GM10248 (cell line): ENCODE results near the gene STK32C.
A peak's percentile ranks its signal among the peaks of the same experiment; 100 is the strongest.
"Not testable (repeated sequence)": the region's sequence is repeated elsewhere in the genome, so short reads cannot be mapped to it uniquely, and the experiment has no call there.

Experiments used
- CTCF ChIA-PET: fragments of 300-600 bp; sonication (Branson Sonifier 250); formaldehyde crosslinking; extraction: SDS; loops from one replicate; lab custom pipeline; 2021; ENCODE audit warnings: antibody characterized with exemption; lab: Yijun Ruan, JAX
- POLR2A ChIA-PET: fragments of 350-650 bp; sonication (Branson Sonifier 250); formaldehyde crosslinking; extraction: SDS; loops from one replicate; lab custom pipeline; 2020; ENCODE audit warnings: antibody characterized with exemption; lab: Yijun Ruan, JAX
- DNase-seq: peaks from one replicate; pipeline ENCODE4 v3.0.0; 2012; ENCODE audit errors: extremely low spot score
- TF ChIP-seq, protein P1 (sequence below): IDR thresholded peaks from 2 replicates; pipeline ENCODE4 v1.5.1; 2012; ENCODE audit warnings: mild to moderate bottlenecking, low read depth; ENCODE audit errors: extremely low read depth, missing control alignments, control extremely low read depth

The STK32C gene

GRCh38 chr10:132163278-132163765 lies 144.4 kb downstream of the STK32C start:
- TF ChIP-seq, protein P1, sequence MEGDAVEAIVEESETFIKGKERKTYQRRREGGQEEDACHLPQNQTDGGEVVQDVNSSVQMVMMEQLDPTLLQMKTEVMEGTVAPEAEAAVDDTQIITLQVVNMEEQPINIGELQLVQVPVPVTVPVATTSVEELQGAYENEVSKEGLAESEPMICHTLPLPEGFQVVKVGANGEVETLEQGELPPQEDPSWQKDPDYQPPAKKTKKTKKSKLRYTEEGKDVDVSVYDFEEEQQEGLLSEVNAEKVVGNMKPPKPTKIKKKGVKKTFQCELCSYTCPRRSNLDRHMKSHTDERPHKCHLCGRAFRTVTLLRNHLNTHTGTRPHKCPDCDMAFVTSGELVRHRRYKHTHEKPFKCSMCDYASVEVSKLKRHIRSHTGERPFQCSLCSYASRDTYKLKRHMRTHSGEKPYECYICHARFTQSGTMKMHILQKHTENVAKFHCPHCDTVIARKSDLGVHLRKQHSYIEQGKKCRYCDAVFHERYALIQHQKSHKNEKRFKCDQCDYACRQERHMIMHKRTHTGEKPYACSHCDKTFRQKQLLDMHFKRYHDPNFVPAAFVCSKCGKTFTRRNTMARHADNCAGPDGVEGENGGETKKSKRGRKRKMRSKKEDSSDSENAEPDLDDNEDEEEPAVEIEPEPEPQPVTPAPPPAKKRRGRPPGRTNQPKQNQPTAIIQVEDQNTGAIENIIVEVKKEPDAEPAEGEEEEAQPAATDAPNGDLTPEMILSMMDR: no peak
- ChIA-PET CTCF (interaction anchor here (3.4 kb wide), 1 partner anchor 21 kb away, joined by 11 read pairs; no protein-coding TSS in a partner anchor), POLR2A (no interaction called here)
- peak; percentile 46 for DNase-seq

DNA sequence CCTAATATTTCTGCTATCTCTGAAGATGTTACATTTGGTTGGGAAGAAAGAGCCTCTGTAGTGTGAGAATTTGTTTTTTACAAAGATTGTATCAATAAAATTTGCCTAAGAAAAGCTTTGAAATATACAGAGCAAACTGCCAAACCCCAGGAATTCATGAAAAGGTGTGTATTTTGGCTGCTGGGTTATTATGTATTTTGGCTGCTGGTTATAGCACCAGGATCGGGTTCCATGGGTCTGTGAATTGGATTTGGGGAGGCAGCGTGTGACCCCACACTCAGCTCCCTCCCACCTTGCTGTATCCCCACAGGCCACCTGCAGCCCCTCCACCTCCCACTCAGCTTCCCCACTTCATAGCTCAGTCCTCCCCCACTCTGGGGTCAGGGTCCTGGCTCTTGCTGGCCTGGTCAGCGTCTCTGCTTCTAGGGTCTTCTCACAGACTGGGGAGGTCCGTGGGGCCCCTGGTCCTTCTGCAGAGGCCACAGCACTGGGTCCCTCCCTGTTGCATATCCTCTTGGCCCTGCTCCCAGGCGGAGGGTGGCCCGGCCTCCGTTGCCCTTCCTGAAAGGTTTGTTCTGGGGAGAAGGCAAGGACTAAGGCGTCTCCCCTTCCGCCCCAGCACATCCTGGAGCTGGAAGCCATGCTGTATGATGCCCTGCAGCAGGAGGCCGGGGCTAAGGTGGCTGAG lies 145.0 kb downstream of the STK32C start:
- TF ChIP-seq, protein P1: no peak
- no peak for DNase-seq

DNA sequence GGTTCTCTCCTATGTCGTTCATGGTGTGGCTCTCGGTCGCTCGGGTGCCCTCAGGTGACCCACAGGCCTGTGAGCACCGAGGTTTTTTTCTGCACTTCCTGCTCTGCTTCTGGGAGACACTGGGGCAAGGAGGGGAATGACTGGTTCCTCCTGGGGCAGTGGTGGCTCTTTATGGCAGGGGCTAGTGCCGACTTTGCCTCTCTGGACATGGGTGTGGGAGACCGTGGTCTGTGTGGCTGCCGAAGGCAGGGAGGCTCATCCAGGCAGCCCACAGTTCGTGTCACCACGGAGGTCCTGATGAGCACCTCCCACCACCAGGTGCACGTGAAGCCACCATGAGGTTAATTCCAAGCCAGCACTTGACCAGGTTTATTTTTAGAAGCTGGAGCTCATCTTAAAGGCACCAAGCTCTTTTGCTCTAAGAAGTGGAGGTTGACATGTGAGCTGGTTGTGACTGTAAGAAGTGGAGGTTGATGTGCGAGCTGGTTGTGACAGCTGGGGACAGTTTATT lies 145.7 kb downstream of the STK32C start:
- DNase-seq: no peak
- TF ChIP-seq, protein P1: no peak
- POLR2A ChIA-PET: no interaction called here
- CTCF ChIA-PET: interaction anchor here (1.0 to 3.4 kb wide), 2 partner anchors 14 to 19 kb away, joined by 3 to 11 read pairs; no protein-coding TSS in a partner anchor

More for the DNA sequence above, 145.0 kb downstream of the STK32C start:
- ChIA-PET CTCF (interaction anchor here (1.0 to 3.4 kb wide), 2 partner anchors 15 to 20 kb away, joined by 3 to 11 read pairs; no protein-coding TSS in a partner anchor), POLR2A (no interaction called here)

- CTCF ChIA-PET, POLR2A ChIA-PET, DNase-seq: not testable (repeated sequence)
Observed at GRCh38 chr10:132160834-132161622, 146.7 kb downstream of the STK32C start.

DNA sequence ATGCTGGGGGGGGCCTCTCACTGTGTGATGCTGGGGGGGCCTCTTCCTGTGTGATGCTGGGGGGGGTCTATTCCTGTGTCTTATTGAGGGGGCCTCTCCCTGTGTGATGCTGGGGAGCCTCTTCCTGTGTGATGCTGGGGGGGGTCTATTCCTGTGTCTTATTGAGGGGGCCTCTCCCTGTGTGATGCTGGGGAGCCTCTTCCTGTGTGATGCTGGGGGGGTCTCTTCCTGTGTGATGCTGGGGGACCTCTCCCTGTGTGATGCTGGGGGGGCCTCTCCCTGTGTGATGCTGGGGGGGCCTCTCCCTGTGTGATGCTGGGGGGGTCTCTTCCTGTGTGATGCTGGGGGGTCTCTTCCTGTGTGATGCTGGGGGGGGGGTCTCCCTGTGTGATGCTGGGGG lies 147.5 kb downstream of the STK32C start:
- CTCF ChIA-PET, DNase-seq, POLR2A ChIA-PET: not testable (repeated sequence)

GRCh38 chr10:132159302-132160230 lies 148.2 kb downstream of the STK32C start:
- DNase-seq, POLR2A ChIA-PET: not testable (repeated sequence)

DNA sequence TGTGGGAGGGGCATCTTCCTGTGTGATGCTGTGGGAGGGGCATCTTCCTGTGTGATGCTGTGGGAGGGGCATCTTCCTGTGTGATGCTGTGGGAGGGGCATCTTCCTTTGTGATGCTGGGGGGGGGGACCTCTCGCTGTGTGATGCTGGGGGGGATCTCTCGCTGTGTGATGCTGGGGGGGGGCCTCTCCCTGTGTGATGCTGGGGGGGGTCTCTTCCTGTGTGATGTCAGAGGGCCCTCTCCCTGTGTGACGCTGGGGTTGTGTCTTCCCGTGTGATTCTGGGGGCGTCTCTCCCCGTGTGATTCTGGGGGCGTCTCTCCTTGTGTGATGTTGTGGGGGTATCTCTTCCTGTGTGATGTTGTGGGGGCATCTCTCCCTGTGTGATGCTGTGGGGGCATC lies 148.9 kb downstream of the STK32C start:
- POLR2A ChIA-PET: no interaction called here
- no peak for DNase-seq
- CTCF ChIA-PET: no interaction called here
- TF ChIP-seq, protein P1: no peak

More at GRCh38 chr10:132159302-132160230, 148.2 kb downstream of the STK32C start:
- CTCF ChIA-PET: not testable (repeated sequence)
